ENCODE data around the gene UNKL. TPM values are rescaled to one million over a fixed set of nuclear protein-coding genes. Genes with fewer than 3 reads are reported as not detected.

UNKL gene
- total and polyA plus RNA-seq, 3 donors from 2014 or later: 23.7 to 49.9 (median 49.2) TPM

- TF ChIP-seq CTCF (IDR thresholded peaks at IDR 0.05) (no peak), POLR2A (IDR thresholded peaks at IDR 0.05) (no peak)
- no peak for DNase-seq
- Histone ChIP-seq H3K4me3 (no peak overlapping the region), H3K36me3 (ENCODE audit: low read depth, missing control alignments) (no peaks in the 10 kb centered on the region), H3K4me1 (no peaks in the 10 kb centered on the region), H3K9me3 (no peaks in the 10 kb centered on the region), H3K27me3 (no peaks in the 10 kb centered on the region), H3K27ac (no peak overlapping the region)
- WGBS, 2 donors: 85% methylated on average over 14 of the region's 14 CpGs; no CpG with 5 or more reads in 1 of the 2 donors
- intact Hi-C loops (cut with DNase I; ENCODE audit: low total_unique reads): no loop called here
Measured at GRCh38 chr16:1433263-1433560, 18.7 kb upstream of the UNKL start.

DNA sequence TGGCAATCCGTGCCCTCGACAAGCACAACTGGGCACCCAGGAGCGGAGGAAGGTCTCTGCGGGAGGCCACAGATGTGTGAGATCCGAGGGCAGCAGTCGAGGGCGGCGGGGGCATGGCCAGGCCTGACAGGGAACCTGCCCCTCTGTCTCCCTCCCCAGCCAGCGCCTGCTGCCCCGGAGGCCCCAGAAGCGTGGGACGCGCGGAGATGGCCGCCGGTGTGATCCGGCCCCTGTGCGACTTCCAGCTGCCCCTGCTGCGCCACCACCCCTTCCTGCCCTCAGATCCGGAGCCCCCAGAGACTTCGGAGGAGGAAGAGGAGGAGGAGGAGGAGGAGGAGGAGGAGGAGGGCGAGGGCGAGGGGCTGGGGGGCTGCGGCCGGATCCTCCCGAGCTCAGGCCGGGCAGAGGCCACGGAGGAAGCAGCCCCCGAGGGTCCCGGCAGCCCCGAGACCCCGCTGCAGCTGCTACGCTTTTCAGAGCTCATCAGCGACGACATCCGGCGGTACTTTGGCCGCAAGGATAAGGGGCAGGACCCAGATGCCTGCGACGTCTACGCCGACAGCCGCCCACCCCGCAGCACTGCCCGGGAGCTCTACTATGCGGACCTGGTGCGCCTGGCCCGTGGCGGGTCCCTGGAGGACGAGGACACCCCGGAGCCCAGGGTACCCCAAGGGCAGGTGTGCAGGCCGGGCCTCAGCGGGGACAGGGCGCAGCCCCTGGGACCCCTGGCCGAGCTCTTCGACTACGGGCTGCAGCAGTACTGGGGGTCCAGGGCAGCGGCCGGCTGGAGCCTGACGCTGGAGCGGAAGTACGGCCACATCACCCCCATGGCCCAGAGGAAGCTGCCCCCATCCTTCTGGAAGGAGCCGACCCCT lies 18.1 kb upstream of the UNKL start:
- no peaks in the 10 kb centered on the region for H3K36me3 ChIP-seq (ENCODE audit: low read depth, missing control alignments)
- H3K27ac ChIP-seq: no peak overlapping the region
- no peaks in the 10 kb centered on the region for H3K4me1 ChIP-seq
- no peaks in the 10 kb centered on the region for H3K9me3 ChIP-seq
- TF ChIP-seq POLR2A (IDR thresholded peaks at IDR 0.05): no peak
- no peak for TF ChIP-seq CTCF (IDR thresholded peaks at IDR 0.05)
- intact Hi-C loops (cut with DNase I; ENCODE audit: low total_unique reads): no loop called here
- WGBS, 2 donors: 81 to 89% methylated on average over 31 to 59 of the region's 63 CpGs
- no peaks in the 10 kb centered on the region for H3K27me3 ChIP-seq
- no peak for DNase-seq
- H3K4me3 ChIP-seq: no peak overlapping the region

- Histone ChIP-seq H3K27ac (no peak overlapping the region), H3K4me3 (no peak overlapping the region), H3K4me1 (peaks cover 7% of the 10 kb centered on the region), H3K27me3 (no peaks in the 10 kb centered on the region), H3K9me3 (no peaks in the 10 kb centered on the region), H3K36me3 (ENCODE audit: low read depth, missing control alignments) (no peaks in the 10 kb centered on the region)
- TF ChIP-seq POLR2A (IDR thresholded peaks at IDR 0.05) (no peak), CTCF (IDR thresholded peaks at IDR 0.05) (no peak)
- 82 to 89% methylated on average over 18 to 20 of the region's 20 CpGs for WGBS, 2 donors
- intact Hi-C loops (cut with DNase I; ENCODE audit: low total_unique reads): no loop called here
- no peak for DNase-seq
Measured at GRCh38 chr16:1431497-1432270, 17.2 kb upstream of the UNKL start.

DNA sequence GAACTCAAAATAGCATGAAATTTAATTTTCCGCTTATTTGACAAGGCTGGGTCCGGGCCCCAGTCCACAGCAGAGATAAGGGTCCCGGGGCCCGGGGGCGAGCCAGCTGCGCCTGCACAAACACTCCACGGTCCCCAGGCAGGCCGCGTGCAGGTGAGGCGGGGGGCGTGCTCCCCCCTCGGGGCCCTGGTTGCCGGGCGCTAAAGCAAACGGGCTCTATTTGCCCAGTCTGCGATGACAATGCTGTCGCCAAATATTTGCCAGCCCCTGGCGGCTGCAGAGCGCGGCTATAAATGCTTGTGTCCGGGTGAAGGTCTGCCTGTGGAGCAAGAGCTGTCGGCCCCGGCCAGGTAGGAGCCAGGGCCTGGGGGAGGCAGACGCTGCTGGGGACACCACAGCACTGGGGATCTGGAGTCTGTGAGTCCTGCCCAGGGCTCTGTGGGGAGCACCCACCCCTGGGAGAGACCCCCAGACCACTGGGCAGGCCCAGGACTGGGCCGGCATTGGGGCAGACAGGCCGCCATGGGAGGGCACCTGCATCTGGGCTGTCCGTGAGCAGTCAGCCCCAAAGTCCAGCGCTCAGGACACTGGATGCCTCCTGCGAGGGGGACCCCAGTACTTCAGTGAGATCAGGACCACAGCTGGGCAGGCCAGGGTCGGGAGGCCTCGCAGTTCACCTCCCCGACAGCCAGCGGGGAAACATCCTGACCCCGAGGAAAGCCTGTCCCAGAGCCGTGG lies 16.4 kb upstream of the UNKL start, which contains the start of gene PERCC1:
Gene PERCC1, plus strand, starts transcription at position 320 of the 738 bp plus-strand sequence. CDS start 1,516 bp downstream, outside the sequence.
- H3K36me3 ChIP-seq (ENCODE audit: low read depth, missing control alignments): no peaks in the 10 kb centered on the region
- intact Hi-C loops (cut with DNase I; ENCODE audit: low total_unique reads): no loop called here
- TF ChIP-seq POLR2A (IDR thresholded peaks at IDR 0.05): no peak
- TF ChIP-seq CTCF (IDR thresholded peaks at IDR 0.05): no peak
- H3K27me3 ChIP-seq: no peaks in the 10 kb centered on the region
- no peak within 1 kb of the TSS for H3K4me3 ChIP-seq
- no peak for DNase-seq
- peaks cover 12% of the 10 kb centered on the region for H3K4me1 ChIP-seq
- WGBS, 2 donors: 61 to 74% methylated on average over 12 to 34 of the region's 35 CpGs
- H3K27ac ChIP-seq: no peak within 1 kb of the TSS
- H3K9me3 ChIP-seq: no peaks in the 10 kb centered on the region
